HUES64 (cell line): ENCODE measurements around the gene SPATA9.
"Not testable (repeated sequence)": the region's sequence is repeated elsewhere in the genome, so short reads cannot be mapped to it uniquely, and the experiment has no call there.

ENCODE experiments used
- H3K27ac ChIP-seq: 2 replicates; pipeline ENCODE4 v1.7.0; 2013; ENCODE audit warnings: low read depth, low read length, inconsistent platforms
- H3K27me3 ChIP-seq: 2 replicates; pipeline ENCODE4 v1.6.1; 2013; ENCODE audit warnings: mild to moderate bottlenecking, low read length; ENCODE audit not compliant: insufficient read depth
- H3K36me3 ChIP-seq: 2 replicates; pipeline ENCODE4 v1.6.1; 2013; ENCODE audit warnings: mild to moderate bottlenecking, low read length; ENCODE audit not compliant: insufficient read depth
- H3K4me1 ChIP-seq: 2 replicates; pipeline ENCODE4 v1.6.1; 2013; ENCODE audit warnings: mild to moderate bottlenecking, low read length, moderate library complexity; ENCODE audit not compliant: insufficient read depth
- H3K4me3 ChIP-seq: 2 replicates; pipeline ENCODE4 v1.5.1; 2013; ENCODE audit warnings: mild to moderate bottlenecking, low read length, moderate library complexity
- H3K9ac ChIP-seq: 2 replicates; pipeline ENCODE4 v1.6.1; 2013; ENCODE audit warnings: mild to moderate bottlenecking, low read depth, low read length
- H3K9me3 ChIP-seq: 2 replicates; pipeline ENCODE4 v1.6.1; 2013; ENCODE audit warnings: low read depth, low read length; ENCODE audit not compliant: insufficient read depth
- WGBS: fragments of 150-250, 120-280 bp; methylation state at CpG from one replicate; pipeline ENCODE4 v1.1.7; 2013; ENCODE audit warnings: missing lambda C conversion rate; 5-methylcytosine and 5-hydroxymethylcytosine counted together

SPATA9 gene

DNA sequence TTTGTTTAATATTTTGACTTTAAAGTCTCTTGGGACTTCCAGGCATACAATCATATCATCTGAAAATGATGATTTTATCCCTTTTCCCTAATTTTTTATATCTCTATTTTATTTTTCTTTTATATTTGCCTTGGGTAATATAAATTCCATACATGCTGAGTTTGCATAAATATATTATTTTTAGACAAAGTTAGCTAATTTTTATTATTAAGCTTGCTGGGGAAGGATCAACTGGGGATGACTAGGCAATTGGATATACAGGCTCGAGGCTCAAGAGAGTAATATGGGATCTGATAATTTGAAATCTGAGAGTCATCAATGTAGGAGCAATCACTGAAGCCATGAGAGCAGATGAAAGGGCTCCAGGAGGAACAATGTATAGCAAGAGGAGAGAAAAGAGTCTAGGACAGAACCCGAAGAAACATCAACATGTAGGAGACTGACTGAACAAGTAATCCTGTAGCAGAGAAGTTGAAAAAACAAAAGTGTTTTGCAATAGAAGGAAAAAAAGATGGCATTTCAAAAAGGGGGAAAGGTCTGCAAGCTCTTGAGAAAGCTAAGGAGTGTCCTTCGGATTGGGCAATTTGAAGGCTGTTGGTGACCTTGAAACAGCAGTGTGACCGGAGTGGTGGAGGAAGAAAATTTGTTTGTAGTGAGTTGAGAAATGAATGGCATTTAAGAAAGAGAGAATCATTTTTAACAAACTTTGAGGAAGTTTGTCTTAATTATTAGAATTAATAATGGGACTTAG, 31.3 kb upstream of the SPATA9 start:
- Histone ChIP-seq H3K4me3 (no peak overlapping the region), H3K4me1 (peaks cover 20% of the 10 kb centered on the region), H3K36me3 (no peaks in the 10 kb centered on the region), H3K9me3 (no peaks in the 10 kb centered on the region), H3K9ac (no peak overlapping the region), H3K27ac (no peak overlapping the region), H3K27me3 (peaks cover 5% of the 10 kb centered on the region)
- WGBS: 93% methylated on average over 4 of the region's 4 CpGs

DNA sequence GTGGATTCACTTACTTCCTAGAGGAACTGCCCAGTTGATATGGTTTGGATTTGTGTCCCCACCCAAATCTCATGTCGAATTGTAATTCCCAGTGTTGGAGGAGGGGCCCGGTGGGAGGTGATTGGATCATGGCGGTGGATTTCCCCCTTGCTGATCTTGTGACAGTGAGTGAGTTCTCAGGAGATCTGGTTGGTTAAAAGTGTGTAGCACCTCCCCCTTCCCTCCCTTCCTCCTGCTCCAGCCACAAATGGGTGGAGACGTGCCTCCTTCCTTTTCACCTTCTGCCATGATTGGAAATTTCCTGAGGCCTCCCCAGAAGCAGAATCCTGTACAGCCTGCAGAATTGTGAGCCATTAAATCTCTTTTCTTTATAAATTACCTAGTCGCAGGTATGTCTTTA, 30.5 kb upstream of the SPATA9 start:
- not testable (repeated sequence) for H3K9me3 ChIP-seq, H3K4me3 ChIP-seq, H3K36me3 ChIP-seq, H3K27ac ChIP-seq, H3K27me3 ChIP-seq, H3K9ac ChIP-seq
- peaks cover 20% of the 10 kb centered on the region for H3K4me1 ChIP-seq
- 64% methylated on average over 1 of the region's 5 CpGs for WGBS

DNA sequence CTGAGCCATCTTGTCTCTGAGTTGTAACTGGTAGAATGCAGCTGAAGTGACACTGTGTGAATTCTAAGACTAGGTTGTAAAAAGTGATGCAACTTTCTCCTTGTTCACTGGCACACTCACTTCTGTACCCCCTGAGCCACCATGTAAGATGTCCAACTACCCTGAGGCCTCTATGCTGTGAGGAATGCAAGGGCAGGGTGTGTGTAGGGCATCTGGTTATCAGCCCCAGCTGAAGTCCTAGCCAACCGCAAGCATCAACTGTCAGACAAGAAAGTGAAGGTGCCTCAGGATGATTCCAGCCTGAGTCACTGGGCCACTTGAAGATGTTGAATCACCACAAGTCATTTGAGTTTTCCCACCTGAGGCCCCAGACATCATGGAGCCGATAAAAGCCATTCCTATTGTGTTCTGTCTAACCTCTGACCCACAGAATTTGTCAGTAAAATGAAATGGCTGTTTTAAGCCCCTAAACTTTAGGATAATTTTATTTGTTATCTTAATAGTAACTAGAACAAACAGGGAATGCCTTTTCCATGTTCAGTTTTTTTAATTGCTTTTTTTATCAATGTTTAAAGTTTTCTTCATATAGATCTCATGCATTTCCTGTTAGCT, 29.7 kb upstream of the SPATA9 start:
- WGBS: 78% methylated on average over 2 of the region's 2 CpGs

DNA sequence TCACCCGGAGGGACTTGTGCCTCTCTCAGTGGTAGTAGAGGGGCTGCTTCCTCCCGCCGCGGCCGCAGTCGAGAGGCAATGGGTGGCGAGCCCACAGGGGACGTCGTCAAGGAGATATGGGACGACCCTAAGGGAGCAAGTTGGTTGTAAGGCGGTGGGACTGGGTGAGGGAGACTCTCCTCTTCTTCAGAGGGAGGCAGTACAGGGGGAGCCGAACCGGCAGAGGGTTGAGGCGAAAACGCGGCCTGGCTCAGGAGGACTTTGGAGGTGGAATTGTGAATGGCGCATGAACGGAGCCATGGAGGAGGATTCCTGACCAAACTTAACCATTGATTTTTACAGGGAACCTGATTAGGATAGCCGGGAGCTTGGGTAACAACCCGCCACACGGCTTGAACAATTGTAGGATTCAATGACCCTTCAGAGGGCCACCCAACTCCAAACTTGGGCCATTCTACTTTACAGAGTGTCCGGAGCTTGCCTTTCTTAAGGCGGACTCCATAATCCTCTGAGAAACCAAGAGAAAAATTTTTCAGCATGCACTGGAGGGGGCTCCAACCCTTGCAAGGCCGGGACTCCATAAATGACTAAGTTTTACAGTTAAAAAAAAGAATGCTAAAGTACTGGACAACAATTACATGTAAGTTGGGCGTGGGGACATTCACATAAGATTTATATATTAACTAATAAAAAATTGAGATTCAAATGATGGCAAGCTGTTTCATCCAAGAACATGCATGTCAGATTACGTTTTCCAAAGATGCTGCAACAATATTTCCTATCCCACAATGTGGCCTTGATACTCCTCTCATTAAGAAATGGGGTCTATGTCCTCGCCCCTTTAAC, 28.9 kb upstream of the SPATA9 start:
- Histone ChIP-seq H3K36me3 (no peaks in the 10 kb centered on the region), H3K9me3 (no peaks in the 10 kb centered on the region), H3K4me3 (peak overlapping the region; percentile 52), H3K27me3 (peaks cover 6% of the 10 kb centered on the region), H3K9ac (0 out of 2 replicates have a peak overlapping the region, but pooled peaks have one; percentile 11), H3K27ac (no peak overlapping the region), H3K4me1 (peaks cover 20% of the 10 kb centered on the region)
- WGBS: 53% methylated on average over 26 of the region's 27 CpGs

More for the DNA sequence above, 29.7 kb upstream of the SPATA9 start:
- Histone ChIP-seq H3K36me3 (no peaks in the 10 kb centered on the region), H3K27me3 (peaks cover 6% of the 10 kb centered on the region), H3K4me1 (peaks cover 20% of the 10 kb centered on the region), H3K27ac (peak overlapping the region; percentile 40), H3K9me3 (no peaks in the 10 kb centered on the region), H3K4me3 (no peak overlapping the region), H3K9ac (no peak overlapping the region)

DNA sequence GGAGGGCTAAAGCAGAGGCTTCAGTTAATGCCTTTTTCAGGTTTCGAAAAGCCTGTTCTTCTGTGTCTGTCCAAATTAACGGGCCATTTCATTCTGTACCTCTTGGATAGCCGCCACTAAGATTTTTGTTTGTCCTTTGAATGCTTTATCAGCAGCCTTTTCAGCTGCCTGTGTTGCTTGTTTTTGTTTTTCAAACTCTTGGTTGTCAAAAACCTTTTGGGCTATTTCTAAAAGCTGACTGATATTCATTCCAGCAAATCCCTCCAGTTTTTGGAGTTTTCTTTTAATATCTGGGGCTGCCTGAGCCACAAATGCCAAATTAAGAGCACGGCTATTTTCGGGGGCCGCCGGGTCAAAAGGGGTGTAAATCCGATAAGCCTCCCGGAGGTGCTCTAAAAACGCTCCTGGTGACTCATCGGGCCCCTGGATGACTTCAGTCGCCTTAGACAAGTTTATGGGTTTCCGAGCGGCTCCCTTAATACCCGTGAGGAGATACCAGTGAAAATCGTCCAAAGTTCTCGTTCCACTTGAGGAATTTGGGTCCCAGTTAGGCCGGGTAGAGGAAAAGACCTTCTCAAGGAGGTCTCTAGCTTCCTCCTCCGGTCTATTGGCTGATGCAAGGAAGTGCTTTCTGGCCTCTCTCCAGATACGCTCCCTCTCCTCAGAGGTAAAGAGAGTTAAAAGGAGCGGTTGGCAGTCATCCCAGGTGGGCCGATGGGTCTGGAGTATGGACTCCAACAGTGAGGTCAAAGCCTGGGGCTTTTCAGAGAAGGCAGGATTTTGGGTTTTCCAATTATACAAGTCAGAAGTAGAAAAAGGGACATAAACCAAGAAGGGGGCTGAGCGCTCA, 28.1 kb upstream of the SPATA9 start:
- Histone ChIP-seq H3K9ac (peak overlapping the region; percentile 11; the same call in 1 of the 2 replicates), H3K4me1 (peaks cover 20% of the 10 kb centered on the region), H3K27ac (peak overlapping the region; percentile 10; the same call in 1 of the 2 replicates), H3K4me3 (peak overlapping the region; percentile 52)
- not testable (repeated sequence) for H3K36me3 ChIP-seq, H3K9me3 ChIP-seq, H3K27me3 ChIP-seq
- WGBS: 46% methylated on average over 23 of the region's 23 CpGs

DNA sequence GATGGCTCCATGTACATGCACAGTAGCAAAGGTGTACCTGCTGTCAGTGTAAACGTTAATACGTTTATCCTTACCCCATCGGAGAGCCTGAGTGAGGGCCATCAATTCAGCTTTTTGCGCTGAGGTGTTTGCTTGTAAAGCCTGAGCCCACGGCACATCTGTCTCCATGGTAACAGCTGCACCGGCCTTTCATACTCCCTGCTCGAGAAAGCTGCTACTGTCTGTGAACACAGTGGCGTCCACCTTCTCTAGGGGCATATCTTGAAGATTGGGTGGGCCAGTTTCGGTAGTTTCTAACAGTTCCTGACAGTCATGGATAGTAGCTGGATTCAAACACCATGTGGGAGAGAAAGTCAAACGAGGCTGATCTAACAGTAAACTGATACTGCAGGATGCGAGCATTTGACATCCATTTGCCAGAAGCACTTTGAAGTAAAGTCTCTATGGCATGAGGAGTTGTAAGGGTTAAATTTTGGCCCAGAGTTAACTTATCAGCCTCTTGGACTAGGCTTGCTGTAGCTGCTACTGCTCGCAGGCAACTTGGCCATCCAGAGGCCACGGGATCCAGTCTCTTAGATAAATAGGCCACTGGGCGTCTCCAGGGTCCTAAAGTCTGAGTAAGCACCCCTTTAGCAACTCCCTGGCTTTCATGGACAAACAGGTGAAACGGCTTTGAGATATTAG, 27.3 kb upstream of the SPATA9 start:
- 54% methylated on average over 15 of the region's 15 CpGs for WGBS
- Histone ChIP-seq H3K4me1 (peaks cover 20% of the 10 kb centered on the region), H3K9me3 (no peaks in the 10 kb centered on the region), H3K9ac (no peak overlapping the region), H3K4me3 (peak overlapping the region; percentile 52), H3K27ac (no peak overlapping the region), H3K36me3 (no peaks in the 10 kb centered on the region), H3K27me3 (peaks cover 6% of the 10 kb centered on the region)

DNA sequence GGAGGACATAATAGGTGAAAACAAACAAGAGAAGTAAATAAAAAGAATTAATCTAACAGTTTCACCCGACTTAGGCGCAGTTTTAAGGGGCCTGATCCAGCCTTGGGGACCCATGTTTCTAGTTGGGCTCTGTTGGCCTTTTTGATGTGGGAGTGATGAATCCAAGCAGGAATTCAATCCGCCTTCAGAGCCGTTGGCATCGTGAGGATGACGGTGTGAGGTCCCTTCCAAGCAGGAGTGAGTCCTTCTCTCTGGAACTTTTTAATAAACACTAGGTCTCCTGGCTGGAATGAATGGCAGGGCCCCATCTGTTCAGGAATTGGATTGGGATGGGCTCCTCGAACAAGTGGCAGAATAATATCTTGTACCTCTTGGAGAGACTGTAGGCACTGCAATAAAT, 26.1 kb upstream of the SPATA9 start:
- Histone ChIP-seq H3K4me3 (no peak overlapping the region), H3K36me3 (no peaks in the 10 kb centered on the region), H3K4me1 (peaks cover 20% of the 10 kb centered on the region), H3K9ac (no peak overlapping the region), H3K27me3 (peaks cover 6% of the 10 kb centered on the region), H3K27ac (no peak overlapping the region), H3K9me3 (no peaks in the 10 kb centered on the region)
- 89% methylated on average over 7 of the region's 7 CpGs for WGBS

DNA sequence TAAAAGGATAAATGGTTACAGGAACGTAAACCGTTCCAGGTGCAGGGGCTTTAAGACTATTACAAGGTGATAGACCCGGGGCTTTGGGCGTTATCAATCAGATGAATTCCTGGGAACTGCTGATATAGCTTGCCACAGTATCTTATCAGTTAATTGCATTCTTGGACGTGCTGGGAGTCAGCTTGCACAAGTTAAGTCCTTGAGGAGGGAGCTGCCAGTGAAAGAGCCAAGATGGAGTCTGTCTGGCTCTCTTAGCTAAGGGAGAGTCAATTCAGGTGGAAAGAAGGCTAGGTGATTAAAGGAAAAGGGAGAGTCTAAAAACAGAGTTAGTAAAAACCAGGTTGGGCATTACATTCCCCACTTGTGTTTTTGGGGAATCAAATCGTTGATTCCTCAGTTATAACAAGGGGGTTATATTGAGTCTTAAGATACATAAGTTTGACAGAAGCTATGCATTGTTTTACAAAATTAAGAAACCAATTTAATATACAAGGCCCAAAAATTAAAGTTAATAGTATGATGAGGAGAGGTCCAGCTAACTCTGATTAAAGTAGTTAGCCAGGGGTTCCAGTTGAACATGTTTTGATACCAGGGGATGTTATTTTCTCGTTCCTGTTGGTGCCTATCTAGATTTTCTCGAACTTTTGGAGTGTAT, 24.9 kb upstream of the SPATA9 start:
- 84% methylated on average over 8 of the region's 8 CpGs for WGBS
- not testable (repeated sequence) for H3K27me3 ChIP-seq

DNA sequence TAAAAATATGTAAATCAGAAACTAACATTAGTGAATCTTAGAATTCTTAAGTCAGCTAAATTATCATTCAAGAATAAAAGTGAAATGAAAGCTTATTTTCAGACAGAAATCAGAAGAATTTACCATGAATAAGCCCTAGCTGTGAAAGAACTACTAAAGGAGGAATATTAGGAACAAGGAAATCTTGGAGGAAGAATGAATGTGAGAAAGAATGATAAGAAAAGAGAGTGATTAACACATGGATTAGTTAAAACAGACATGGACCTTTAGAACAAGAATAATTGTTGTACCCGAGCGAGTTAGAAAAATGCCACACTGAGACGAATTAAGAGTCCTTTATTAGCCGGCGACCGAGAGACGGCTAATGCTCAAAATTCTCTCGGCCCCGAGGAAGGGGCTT, 24.3 kb upstream of the SPATA9 start:
- no peak overlapping the region; the same call in 1 of the 2 replicates for H3K27ac ChIP-seq
- H3K9ac ChIP-seq: no peak overlapping the region
- H3K9me3 ChIP-seq: no peaks in the 10 kb centered on the region
- no peaks in the 10 kb centered on the region for H3K36me3 ChIP-seq
- H3K4me3 ChIP-seq: no peak overlapping the region
- peaks cover 12% of the 10 kb centered on the region for H3K4me1 ChIP-seq
- 88% methylated on average over 9 of the region's 9 CpGs for WGBS
- H3K27me3 ChIP-seq: peaks cover 6% of the 10 kb centered on the region

More for the DNA sequence above, 24.9 kb upstream of the SPATA9 start:
- H3K27ac ChIP-seq, H3K36me3 ChIP-seq, H3K9ac ChIP-seq, H3K9me3 ChIP-seq, H3K4me3 ChIP-seq: not testable (repeated sequence)
- H3K4me1 ChIP-seq: peaks cover 18% of the 10 kb centered on the region

DNA sequence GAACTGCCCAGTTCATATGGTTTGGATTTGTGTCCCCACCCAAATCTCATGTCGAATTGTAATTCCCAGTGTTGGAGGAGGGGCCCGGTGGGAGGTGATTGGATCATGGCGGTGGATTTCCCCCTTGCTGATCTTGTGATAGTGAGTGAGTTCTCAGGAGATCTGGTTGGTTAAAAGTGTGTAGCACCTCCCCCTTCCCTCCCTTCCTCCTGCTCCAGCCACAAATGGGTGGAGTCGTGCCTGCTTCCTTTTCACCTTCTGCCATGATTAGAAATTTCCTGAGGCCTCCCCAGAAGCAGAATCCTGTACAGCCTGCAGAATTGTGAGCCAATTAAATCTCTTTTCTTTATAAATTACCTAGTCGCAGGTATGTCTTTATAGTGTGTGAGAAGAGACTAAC, 23.4 kb upstream of the SPATA9 start:
- H3K4me1 ChIP-seq, H3K4me3 ChIP-seq, H3K9me3 ChIP-seq, H3K9ac ChIP-seq, H3K27ac ChIP-seq, H3K36me3 ChIP-seq, H3K27me3 ChIP-seq: not testable (repeated sequence)
- WGBS: 45% methylated on average over 1 of the region's 5 CpGs
